Breast epithelium (tissue), 4 donors: ENCODE results near the gene ANKRD44. TPM values are rescaled to one million over a fixed set of nuclear protein-coding genes. Genes with fewer than 3 reads are reported as not detected.

Experiments
- DNase-seq, 2 donors: peaks; one replicate each; pipeline ENCODE4 v3.0.0-alpha.2; 2019; ENCODE audit warnings: low spot score in 2 of 2
- H3K27ac ChIP-seq, 2 donors: fragments of 200-600 bp; sonication (generic) in 1 of 2; one replicate each; pipeline ENCODE4 v1.5.1; 2016 to 2019; ENCODE audit warnings: mild to moderate bottlenecking in 1 of 2
- H3K27me3 ChIP-seq, 2 donors: fragments of 200-600 bp; sonication (generic) in 1 of 2; one replicate each; pipeline versions ENCODE4 v1.5.1 to v1.6.0; 2017 to 2019; ENCODE audit warnings: control low read depth in 1 of 2, mild to moderate bottlenecking in 1 of 2
- H3K36me3 ChIP-seq: fragments of 200-600 bp; one replicate; pipeline ENCODE4 v1.5.1; 2019
- H3K4me1 ChIP-seq, 2 donors: fragments of 200-600 bp; sonication (generic); one replicate each; pipeline ENCODE4 v1.5.1; 2016 to 2019; ENCODE audit warnings: control low read depth in 1 of 2
- H3K4me3 ChIP-seq, 3 donors: fragments of 200-600 bp; sonication (generic); 1 replicate in 2 of 3; 2 replicates in 1 of 3; pipeline ENCODE4 v1.5.1; 2016 to 2019; ENCODE audit warnings: mild to moderate bottlenecking in 3 of 3, moderate library complexity in 2 of 3
- H3K9me3 ChIP-seq, 2 donors: fragments of 200-600 bp; sonication (generic) in 1 of 2; one replicate each; pipeline ENCODE4 v1.5.1; 2016 to 2019; ENCODE audit warnings: control low read depth in 1 of 2
- POLR2A ChIP-seq: fragments of 450-650 bp; IDR thresholded peaks from one replicate; pipeline ENCODE4 v1.6.1; 2016; ENCODE audit warnings: antibody characterized with exemption, mild to moderate bottlenecking, moderate library complexity
- POLR2AphosphoS5 ChIP-seq, 3 donors: sonication (generic); formaldehyde crosslinking; IDR thresholded peaks; one replicate each; pipeline ENCODE4 v1.6.1; 2017; ENCODE audit warnings: antibody characterized with exemption in 3 of 3
- intact Hi-C: fragments of 100-400 bp; cut with DNase I; formaldehyde crosslinking; loops from one replicate; pipeline ENCODE4 v1.15.1; 2023; ENCODE audit warnings: low total_unique reads
- total RNA-seq, 3 donors: library from RNA; depleted of rRNA; stranded (reverse); fragments of >200 nt; gene quantifications; one replicate each; pipeline ENCODE4 v1.1.0, GENCODE V29; 2016
- TF ChIP-seq, protein P1 (sequence below), 3 donors: fragments of 450-650 bp; IDR thresholded peaks; one replicate each; pipeline ENCODE4 v1.5.1; 2016 to 2017; ENCODE audit warnings: antibody characterized with exemption in 3 of 3, mild to moderate bottlenecking in 3 of 3, moderate library complexity in 3 of 3

ANKRD44 gene
- total RNA-seq, 3 donors from 2014 or later, result 18.0 to 41.3 (median 19.9) TPM

DNA sequence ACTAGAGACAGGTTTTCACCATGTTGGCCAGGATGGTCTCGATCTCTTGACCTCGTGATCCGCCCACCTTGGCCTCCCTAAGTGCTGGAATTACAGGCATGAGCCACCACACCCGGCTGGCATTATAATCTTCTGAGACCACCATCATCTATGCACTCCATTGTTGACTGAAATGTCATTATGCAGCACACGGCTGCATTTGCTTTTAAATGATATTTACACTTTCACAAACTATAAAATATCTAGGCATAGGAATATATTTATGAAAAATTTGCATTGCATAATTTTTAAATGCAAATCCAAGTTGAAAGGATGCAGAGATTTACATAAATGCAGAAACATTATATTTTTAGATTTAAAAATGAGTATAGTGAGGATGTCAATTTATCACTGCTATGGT, 30.0 kb upstream of the ANKRD44 start:
- TF ChIP-seq POLR2AphosphoS5 (IDR thresholded peaks at IDR 0.05) (no peak), POLR2A (no peak)
- TF ChIP-seq, protein P1, sequence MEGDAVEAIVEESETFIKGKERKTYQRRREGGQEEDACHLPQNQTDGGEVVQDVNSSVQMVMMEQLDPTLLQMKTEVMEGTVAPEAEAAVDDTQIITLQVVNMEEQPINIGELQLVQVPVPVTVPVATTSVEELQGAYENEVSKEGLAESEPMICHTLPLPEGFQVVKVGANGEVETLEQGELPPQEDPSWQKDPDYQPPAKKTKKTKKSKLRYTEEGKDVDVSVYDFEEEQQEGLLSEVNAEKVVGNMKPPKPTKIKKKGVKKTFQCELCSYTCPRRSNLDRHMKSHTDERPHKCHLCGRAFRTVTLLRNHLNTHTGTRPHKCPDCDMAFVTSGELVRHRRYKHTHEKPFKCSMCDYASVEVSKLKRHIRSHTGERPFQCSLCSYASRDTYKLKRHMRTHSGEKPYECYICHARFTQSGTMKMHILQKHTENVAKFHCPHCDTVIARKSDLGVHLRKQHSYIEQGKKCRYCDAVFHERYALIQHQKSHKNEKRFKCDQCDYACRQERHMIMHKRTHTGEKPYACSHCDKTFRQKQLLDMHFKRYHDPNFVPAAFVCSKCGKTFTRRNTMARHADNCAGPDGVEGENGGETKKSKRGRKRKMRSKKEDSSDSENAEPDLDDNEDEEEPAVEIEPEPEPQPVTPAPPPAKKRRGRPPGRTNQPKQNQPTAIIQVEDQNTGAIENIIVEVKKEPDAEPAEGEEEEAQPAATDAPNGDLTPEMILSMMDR (IDR thresholded peaks at IDR 0.05), result no peak
- Histone ChIP-seq H3K4me3 (no peak overlapping the region), H3K4me1 (no peaks in the 10 kb centered on the region), H3K27ac (no peak overlapping the region), H3K36me3 (no peaks in the 10 kb centered on the region), H3K27me3 (no peaks in the 10 kb centered on the region), H3K9me3 (no peaks in the 10 kb centered on the region)
- intact Hi-C loops, result no loop called here
- no peak for DNase-seq

DNA sequence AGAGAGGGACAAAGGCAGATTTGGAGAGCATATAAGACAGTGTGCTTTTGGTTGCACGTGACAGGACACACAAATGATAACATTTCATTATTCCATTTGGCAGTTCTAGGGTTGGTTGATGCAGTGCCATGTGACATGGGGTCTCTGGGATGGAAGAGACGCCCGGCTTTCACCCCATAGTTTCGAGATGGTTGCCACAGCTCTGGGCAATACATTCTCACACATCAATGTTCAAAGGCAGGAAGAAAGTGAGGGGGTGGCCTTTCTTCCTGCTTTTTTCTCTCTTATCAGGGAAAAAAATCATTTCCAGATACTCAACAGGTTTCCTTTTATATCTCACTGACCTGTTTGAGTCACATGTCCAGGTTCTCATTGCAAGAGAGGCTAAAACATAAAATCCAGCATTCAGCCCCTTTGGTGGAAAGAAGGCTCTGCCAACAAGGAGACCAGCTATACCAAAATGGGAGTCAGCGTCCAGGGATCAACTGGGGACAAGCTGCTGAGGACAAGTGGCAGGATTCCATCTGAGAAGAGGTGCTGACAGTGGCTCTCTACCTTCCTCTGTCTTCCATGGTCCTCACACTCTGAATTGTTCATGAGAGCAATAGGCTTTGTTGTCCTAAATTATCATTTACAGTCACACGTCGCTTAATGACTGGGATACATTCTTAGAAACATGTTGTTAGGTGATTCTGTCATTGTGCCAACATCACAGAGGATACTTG, 29.1 kb upstream of the ANKRD44 start:
- Histone ChIP-seq H3K4me1 (no peaks in the 10 kb centered on the region), H3K27me3 (no peaks in the 10 kb centered on the region), H3K27ac (no peak overlapping the region), H3K36me3 (no peaks in the 10 kb centered on the region), H3K9me3 (no peaks in the 10 kb centered on the region), H3K4me3 (no peak overlapping the region)
- intact Hi-C loops, result loop anchor here (5.0 kb wide), 1 partner anchor 387 kb away; no protein-coding TSS in a partner anchor
- no peak for DNase-seq
- no peak for TF ChIP-seq POLR2A
- TF ChIP-seq, protein P1 (IDR thresholded peaks at IDR 0.05), result no peak
- no peak for TF ChIP-seq POLR2AphosphoS5 (IDR thresholded peaks at IDR 0.05)

DNA sequence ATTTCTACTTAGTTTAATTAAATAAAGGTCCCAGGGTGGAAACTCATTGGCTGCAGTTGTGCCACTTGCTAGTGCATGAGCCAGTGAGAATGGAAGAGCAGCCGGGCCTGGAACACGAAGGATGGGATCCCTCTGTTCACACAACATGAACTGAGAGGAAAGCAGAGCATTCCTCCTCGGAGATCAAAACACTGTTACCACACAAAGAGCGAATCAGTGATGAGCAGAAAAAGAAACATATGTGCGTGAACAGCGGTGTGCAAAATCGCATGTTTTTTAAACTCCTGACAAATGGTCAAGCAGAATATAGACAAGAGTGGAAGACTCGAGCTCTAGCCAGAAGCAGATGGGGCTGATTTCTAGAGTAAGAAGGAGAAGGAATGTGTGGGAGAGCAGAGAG, 28.4 kb upstream of the ANKRD44 start:
- Histone ChIP-seq H3K27me3 (no peaks in the 10 kb centered on the region), H3K9me3 (no peaks in the 10 kb centered on the region), H3K36me3 (no peaks in the 10 kb centered on the region)

DNA sequence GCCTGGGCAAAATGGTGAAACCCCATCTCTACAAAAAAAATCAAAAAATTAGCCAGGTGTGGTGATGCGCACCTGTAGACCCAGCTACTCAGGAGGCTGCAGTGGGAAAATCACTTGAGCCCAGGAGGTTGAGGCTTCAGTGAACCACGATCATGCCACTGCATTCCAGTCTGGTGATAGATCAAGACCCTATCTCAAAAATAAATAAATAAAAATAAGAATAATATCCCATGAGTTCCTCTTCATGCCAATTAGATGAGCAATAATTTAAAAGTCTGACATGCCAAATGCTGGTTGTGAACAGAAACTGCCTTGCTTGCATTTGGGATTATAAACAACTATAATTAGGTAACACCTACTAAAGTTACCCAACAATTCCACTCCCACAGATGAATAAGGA, 22.1 kb upstream of the ANKRD44 start:
- H3K36me3 ChIP-seq, result no peaks in the 10 kb centered on the region
- no peaks in the 10 kb centered on the region for H3K4me1 ChIP-seq
- DNase-seq, result no peak
- TF ChIP-seq, protein P1 (IDR thresholded peaks at IDR 0.05), result no peak
- TF ChIP-seq POLR2A (no peak), POLR2AphosphoS5 (IDR thresholded peaks at IDR 0.05) (no peak)
- no peaks in the 10 kb centered on the region for H3K9me3 ChIP-seq
- intact Hi-C loops, result no loop called here
- no peak overlapping the region for H3K27ac ChIP-seq
- H3K4me3 ChIP-seq, result no peak overlapping the region
- H3K27me3 ChIP-seq, result no peaks in the 10 kb centered on the region

More for the DNA sequence above, 28.4 kb upstream of the ANKRD44 start:
- H3K27ac ChIP-seq, result no peak overlapping the region
- intact Hi-C loops, result loop anchor here (5.0 kb wide), 1 partner anchor 387 kb away; no protein-coding TSS in a partner anchor
- no peaks in the 10 kb centered on the region for H3K4me1 ChIP-seq
- no peak overlapping the region for H3K4me3 ChIP-seq
- TF ChIP-seq, protein P1 (IDR thresholded peaks at IDR 0.05), result no peak
- no peak for TF ChIP-seq POLR2A
- no peak for TF ChIP-seq POLR2AphosphoS5 (IDR thresholded peaks at IDR 0.05)
- DNase-seq, result no peak

DNA sequence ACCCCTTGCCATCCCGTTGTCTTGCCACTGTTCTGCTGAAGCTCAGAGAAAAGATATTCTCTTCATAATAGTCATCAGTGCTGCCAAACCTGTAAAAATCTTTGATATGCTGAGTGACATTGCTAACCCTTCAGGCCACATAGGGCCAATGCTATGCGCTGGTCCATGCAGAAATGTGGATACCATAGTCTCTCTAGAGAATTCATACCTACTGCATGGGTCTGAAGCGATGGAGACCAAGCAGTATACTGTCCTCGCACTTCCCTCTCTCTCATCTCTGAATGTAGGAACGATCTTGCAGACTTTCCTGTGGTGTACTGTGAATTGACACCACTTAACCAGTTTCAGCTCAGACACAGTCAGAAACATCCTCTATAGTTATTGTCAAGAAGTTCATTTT, 17.9 kb upstream of the ANKRD44 start:
- Histone ChIP-seq H3K27ac (no peak overlapping the region), H3K9me3 (no peaks in the 10 kb centered on the region), H3K36me3 (no peaks in the 10 kb centered on the region), H3K4me1 (no peaks in the 10 kb centered on the region), H3K4me3 (no peak overlapping the region), H3K27me3 (no peaks in the 10 kb centered on the region)
- intact Hi-C loops, result no loop called here
- DNase-seq, result no peak
- TF ChIP-seq POLR2AphosphoS5 (IDR thresholded peaks at IDR 0.05), result no peak
- TF ChIP-seq, protein P1 (IDR thresholded peaks at IDR 0.05), result no peak
- TF ChIP-seq POLR2A, result no peak
